Neuron (in vitro differentiated cells): Measurements from ENCODE around the gene ADGRV1.

Experiments
- H2AFZ ChIP-seq: one replicate; pipeline ENCODE4 v1.6.1; 2013; ENCODE audit warnings: low read depth, mild to moderate bottlenecking, inconsistent platforms, low read length, moderate library complexity
- H3K27me3 ChIP-seq: one replicate; pipeline ENCODE4 v1.6.1; 2013; ENCODE audit warnings: low read length; ENCODE audit not compliant: insufficient read depth
- H3K36me3 ChIP-seq: one replicate; pipeline ENCODE4 v1.6.1; 2013; ENCODE audit warnings: low read length; ENCODE audit not compliant: insufficient read depth
- H3K4me1 ChIP-seq: one replicate; pipeline ENCODE4 v1.6.1; 2013; ENCODE audit warnings: low read length; ENCODE audit not compliant: insufficient read depth
- H3K4me3 ChIP-seq: 2 replicates; pipeline ENCODE4 v1.5.1; 2013; ENCODE audit warnings: mild to moderate bottlenecking, low read length, moderate library complexity
- H3K9me3 ChIP-seq: one replicate; pipeline ENCODE4 v1.6.1; 2013; ENCODE audit warnings: low read length

ADGRV1 gene

GRCh38 chr5:90534922-90535321, 23.7 kb upstream of the ADGRV1 start:
- Histone ChIP-seq H3K4me3 (no peak overlapping the region), H2AFZ (no peak overlapping the region), H3K36me3 (no peaks in the 10 kb centered on the region), H3K4me1 (peaks cover 24% of the 10 kb centered on the region), H3K27me3 (no peaks in the 10 kb centered on the region), H3K9me3 (no peaks in the 10 kb centered on the region)

- Histone ChIP-seq H2AFZ (no peak overlapping the region), H3K27me3 (no peaks in the 10 kb centered on the region), H3K36me3 (no peaks in the 10 kb centered on the region), H3K4me3 (no peak overlapping the region), H3K9me3 (no peaks in the 10 kb centered on the region), H3K4me1 (peaks cover 28% of the 10 kb centered on the region)
Measured at GRCh38 chr5:90542827-90543519, 15.6 kb upstream of the ADGRV1 start.

DNA sequence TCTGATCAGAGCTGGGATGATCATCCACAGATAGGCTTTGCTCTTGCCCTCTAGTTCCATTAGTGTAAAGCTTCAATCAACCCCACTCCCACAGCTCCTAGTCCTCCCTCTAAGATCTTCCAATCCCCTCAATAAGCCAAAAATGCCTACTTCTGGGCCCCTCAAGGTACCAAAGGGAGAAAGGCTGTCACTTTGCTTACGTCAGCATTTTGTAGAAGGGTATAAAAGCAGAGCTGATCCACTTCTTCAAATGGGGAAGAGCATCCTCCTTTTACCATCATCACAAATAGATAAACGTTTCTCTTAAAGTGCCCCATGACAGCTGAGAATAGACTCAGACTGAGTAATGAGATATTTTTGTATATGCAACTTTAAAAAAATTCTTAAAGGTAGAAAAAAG, 13.1 kb upstream of the ADGRV1 start:
- H3K9me3 ChIP-seq, result no peaks in the 10 kb centered on the region
- no peaks in the 10 kb centered on the region for H3K27me3 ChIP-seq
- peaks cover 42% of the 10 kb centered on the region for H3K4me1 ChIP-seq

DNA sequence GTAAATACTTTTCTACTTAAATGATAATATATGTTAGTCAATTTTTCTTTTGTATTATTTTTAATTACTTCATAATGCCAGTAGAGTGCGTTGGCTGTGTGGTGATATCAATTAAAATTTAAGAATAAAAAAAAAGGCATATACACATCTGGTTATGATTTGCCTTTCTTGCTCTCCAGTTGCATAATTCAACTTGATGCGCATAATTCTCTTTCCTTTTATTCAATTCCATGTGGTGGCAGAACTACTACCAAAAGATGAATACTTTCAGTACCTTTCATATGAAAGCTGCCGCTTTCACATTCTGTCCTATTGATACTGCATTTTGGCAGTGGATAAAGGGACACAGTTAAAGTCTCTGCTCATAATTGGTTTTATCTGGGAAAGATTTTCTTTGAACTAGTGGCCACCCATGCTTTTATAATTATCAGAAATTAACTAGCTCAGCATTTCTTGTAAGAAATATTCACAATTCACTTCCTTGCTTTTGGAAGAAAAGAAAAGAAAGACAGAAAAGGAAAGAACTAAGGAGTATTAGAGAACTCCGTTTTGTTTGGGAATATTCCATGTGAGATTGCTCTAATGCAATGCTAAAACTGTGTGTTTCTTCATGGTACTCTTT, 12.3 kb upstream of the ADGRV1 start:
- Histone ChIP-seq H3K9me3 (no peaks in the 10 kb centered on the region), H3K4me3 (no peak overlapping the region), H2AFZ (no peak overlapping the region), H3K27me3 (no peaks in the 10 kb centered on the region), H3K4me1 (peaks cover 42% of the 10 kb centered on the region), H3K36me3 (no peaks in the 10 kb centered on the region)

More for the DNA sequence above, 13.1 kb upstream of the ADGRV1 start:
- no peaks in the 10 kb centered on the region for H3K36me3 ChIP-seq
- no peak overlapping the region for H3K4me3 ChIP-seq
- H2AFZ ChIP-seq, result no peak overlapping the region

DNA sequence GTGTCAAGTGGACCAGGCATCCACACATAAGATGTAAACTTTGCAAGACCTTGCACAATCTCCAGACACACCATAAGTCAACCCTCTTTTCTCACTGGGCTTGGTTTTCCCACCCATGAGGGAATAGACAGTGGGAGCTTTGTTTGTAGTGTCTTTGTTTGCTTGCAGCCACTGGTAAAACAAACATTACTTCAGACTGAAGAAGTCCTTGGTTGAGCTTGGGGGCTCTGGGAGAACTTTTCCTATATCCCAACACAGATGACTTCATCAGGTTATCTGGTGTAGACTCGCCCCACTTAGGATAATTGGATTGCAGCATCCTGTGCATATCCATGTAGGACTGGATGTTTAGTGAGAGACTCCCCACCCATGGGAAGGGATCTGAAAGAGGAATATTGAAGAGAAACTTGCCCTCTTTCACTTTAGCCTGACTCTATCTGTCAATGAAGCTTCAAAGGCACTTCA, 11.5 kb upstream of the ADGRV1 start:
- H3K27me3 ChIP-seq, result no peaks in the 10 kb centered on the region
- H3K9me3 ChIP-seq, result no peaks in the 10 kb centered on the region
- no peak overlapping the region for H3K4me3 ChIP-seq
- no peak overlapping the region for H2AFZ ChIP-seq
- H3K4me1 ChIP-seq, result peaks cover 42% of the 10 kb centered on the region
- H3K36me3 ChIP-seq, result no peaks in the 10 kb centered on the region

DNA sequence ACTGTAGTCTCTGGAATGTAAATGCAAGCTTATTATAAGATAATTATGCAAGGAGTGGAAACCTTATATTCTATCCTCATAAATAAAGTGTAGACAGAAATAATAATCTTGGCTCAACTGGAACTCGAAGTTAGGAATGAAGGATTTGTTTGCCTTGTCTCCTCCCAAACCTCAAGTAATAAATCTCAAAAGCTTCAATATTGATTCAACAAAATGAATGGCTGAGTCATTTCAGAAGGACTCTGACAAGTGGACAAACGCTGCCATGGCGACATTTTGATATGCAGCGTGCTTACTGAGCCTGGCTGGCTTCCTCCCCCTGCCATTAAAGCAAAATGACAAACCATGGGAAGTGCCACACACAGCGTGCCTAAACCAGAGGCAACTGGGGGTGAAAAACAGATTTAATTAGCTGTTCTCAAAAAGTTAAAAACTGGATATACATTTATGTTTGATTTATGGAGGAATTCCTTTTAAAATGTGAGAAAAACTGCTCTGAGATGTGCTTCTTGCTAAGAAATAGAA, 10.5 kb upstream of the ADGRV1 start:
- peaks cover 42% of the 10 kb centered on the region for H3K4me1 ChIP-seq
- no peaks in the 10 kb centered on the region for H3K9me3 ChIP-seq
- H2AFZ ChIP-seq, result no peak overlapping the region
- no peak overlapping the region for H3K4me3 ChIP-seq
- no peaks in the 10 kb centered on the region for H3K36me3 ChIP-seq
- H3K27me3 ChIP-seq, result no peaks in the 10 kb centered on the region

DNA sequence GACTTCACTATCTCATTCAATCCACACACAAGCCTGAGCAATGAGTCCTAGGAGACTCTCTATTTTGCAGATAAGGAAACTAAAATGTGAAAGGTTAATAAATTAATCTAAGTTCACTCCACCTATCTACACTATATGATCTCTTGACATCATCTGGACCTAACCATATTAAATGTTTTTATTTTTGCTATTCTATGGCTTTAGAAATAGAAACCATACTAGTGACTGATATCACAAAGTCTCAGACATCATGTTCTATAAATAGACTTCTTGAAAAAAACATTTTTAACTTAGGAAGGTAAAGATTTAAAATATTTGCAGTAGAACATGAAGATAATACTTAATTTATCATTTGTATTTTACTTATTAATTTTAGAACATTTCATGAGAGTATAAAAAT, 9.4 kb upstream of the ADGRV1 start:
- peaks cover 52% of the 10 kb centered on the region for H3K4me1 ChIP-seq
- peak overlapping the region; percentile 44 for H2AFZ ChIP-seq
- H3K9me3 ChIP-seq, result no peaks in the 10 kb centered on the region
- H3K4me3 ChIP-seq, result no peak overlapping the region
- H3K27me3 ChIP-seq, result no peaks in the 10 kb centered on the region
- H3K36me3 ChIP-seq, result no peaks in the 10 kb centered on the region

GRCh38 chr5:90549729-90550275, 8.8 kb upstream of the ADGRV1 start:
- Histone ChIP-seq H3K4me1 (peaks cover 58% of the 10 kb centered on the region), H3K36me3 (no peaks in the 10 kb centered on the region), H3K27me3 (no peaks in the 10 kb centered on the region), H3K4me3 (no peak overlapping the region), H3K9me3 (no peaks in the 10 kb centered on the region), H2AFZ (no peak overlapping the region)

DNA sequence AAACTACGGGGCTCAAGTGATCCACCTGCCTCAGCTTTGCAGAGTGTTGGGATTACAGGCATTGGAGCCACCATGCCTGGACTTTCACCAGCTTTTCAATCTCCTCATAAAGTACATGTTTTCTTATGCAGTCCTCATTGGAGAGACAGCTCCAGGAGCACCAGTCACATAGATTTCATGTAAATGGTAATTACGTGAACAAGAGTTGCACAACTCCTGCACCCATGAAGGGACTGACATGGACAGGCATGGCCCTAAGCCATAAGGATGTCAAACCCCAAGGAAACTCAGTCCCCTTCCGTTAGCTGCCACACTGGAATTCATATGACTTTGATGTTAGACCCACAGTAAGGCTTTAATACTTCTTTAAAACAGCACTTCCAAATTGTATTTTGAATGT, 7.6 kb upstream of the ADGRV1 start:
- Histone ChIP-seq H3K36me3 (no peaks in the 10 kb centered on the region), H3K4me3 (no peak overlapping the region), H3K4me1 (peaks cover 61% of the 10 kb centered on the region), H3K27me3 (no peaks in the 10 kb centered on the region), H3K9me3 (no peaks in the 10 kb centered on the region), H2AFZ (no peak overlapping the region)

- Histone ChIP-seq H2AFZ (no peak overlapping the region), H3K4me1 (peaks cover 60% of the 10 kb centered on the region), H3K9me3 (no peaks in the 10 kb centered on the region), H3K36me3 (no peaks in the 10 kb centered on the region), H3K4me3 (no peak overlapping the region), H3K27me3 (no peaks in the 10 kb centered on the region)
Measured at GRCh38 chr5:90551376-90551775, 7.2 kb upstream of the ADGRV1 start.

DNA sequence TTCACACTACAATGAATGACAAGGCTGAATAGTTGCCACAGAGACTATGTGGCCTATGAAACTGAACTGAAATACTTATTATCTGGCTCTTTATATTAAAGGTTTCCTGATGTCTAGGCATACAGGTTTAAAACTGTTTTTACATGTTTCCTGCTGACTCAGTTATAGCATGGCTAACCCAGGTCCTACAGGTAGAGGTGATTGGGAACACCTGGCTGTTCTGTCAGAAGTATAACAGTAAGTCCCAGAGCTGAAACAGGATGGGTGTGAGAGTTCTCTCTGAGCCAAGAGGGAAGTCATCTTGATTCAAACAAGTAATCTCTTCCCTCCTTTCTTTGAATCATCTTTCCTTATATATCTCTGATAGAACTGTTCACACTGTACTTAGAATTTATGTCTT, 4.9 kb upstream of the ADGRV1 start:
- Histone ChIP-seq H3K36me3 (no peaks in the 10 kb centered on the region), H3K4me3 (no peak overlapping the region), H3K27me3 (no peaks in the 10 kb centered on the region), H3K4me1 (peaks cover 54% of the 10 kb centered on the region), H2AFZ (no peak overlapping the region), H3K9me3 (no peaks in the 10 kb centered on the region)

- no peaks in the 10 kb centered on the region for H3K9me3 ChIP-seq
- no peaks in the 10 kb centered on the region for H3K27me3 ChIP-seq
- no peak overlapping the region for H3K4me3 ChIP-seq
- H3K4me1 ChIP-seq, result peaks cover 48% of the 10 kb centered on the region
- H3K36me3 ChIP-seq, result no peaks in the 10 kb centered on the region
- no peak overlapping the region for H2AFZ ChIP-seq
Measured at GRCh38 chr5:90554358-90555006, 4.1 kb upstream of the ADGRV1 start.

DNA sequence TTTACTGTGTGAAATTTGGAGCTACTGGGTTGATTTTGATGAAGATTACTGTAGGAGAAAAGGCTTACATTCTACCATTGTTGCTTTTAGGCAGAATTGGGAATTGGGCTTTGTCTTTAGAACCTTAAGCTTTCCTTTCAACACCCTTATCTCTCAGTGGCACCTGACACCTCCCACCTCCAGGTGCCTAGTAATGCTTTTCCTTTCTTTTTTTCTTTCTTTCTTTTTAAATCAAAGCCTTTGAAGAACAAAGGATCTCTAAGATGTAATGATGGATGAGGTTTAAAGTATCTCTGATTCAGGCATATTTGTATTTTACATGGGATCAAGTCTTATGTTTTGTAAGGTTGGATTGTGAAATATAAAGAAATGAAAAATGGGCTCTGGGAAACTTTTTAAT, 2.9 kb upstream of the ADGRV1 start:
- Histone ChIP-seq H3K36me3 (no peaks in the 10 kb centered on the region), H3K9me3 (no peaks in the 10 kb centered on the region), H2AFZ (no peak overlapping the region), H3K4me3 (no peak overlapping the region), H3K4me1 (peaks cover 51% of the 10 kb centered on the region), H3K27me3 (no peaks in the 10 kb centered on the region)
